Stimulated activated CD8-positive, alpha-beta memory T cell treated with anti-CD3 and anti-CD28 coated beads, Interleukin-12 subunit alpha, Interleukin-12 subunit beta, amount 100 ng/mL, for 24 hours (primary cell): ENCODE measurements around the gene STEAP4.

ENCODE experiments used
- DNase-seq: peaks from one replicate; pipeline ENCODE4 v3.0.0-alpha.2; 2020; ENCODE audit errors: extremely low read depth

Gene STEAP4

GRCh38 chr7:88306590-88307048 lies at the start of gene STEAP4:
TSS of gene STEAP4 (minus strand) at chr7:88306894. CDS start at chr7:88284269, 22,625 bp downstream.
- DNase-seq, result no peak

GRCh38 chr7:88355011-88355410 lies 48.3 kb upstream of the STEAP4 start:
- DNase-seq, result no peak

DNA sequence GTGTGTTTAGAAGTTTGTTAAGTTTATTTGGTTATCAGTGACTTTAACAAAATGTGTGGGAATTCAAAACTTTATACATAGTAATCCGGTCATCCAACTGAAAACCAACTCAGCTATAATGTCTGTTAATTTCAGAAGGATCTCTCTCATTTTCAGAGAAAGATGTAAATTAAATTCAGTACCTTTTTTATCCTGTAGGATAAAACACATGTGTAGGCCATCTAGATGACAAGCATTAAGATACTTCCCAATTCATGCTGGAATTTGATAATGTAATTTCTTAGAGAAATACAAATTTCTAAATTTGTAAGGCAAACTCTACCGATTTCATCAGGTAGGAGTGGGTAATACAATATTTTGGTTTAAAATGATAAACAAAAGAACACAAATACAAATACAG lies 43.4 kb upstream of the STEAP4 start:
- DNase-seq, result no peak

GRCh38 chr7:88347517-88347916 lies 40.8 kb upstream of the STEAP4 start:
- DNase-seq, result no peak

DNA sequence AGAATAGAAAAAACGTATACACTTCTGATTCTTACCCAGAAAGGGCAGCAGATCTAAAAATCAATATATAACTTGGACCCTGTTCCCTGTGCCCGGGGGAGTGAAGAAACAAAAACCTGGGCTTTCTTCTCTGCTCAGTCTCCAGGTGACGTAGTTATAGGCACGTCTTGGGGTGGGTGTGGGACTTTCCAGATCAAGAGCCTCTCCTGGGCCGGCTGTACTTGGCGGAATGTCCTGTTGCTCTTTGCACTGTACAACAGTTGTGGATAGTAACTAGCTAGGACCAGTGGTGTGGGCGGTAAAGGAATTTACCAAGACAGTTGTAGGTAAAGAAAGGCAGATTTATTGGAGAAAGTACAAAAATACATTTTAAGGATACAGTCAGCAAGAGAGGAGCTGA lies 40.4 kb upstream of the STEAP4 start:
- DNase-seq, result no peak

DNA sequence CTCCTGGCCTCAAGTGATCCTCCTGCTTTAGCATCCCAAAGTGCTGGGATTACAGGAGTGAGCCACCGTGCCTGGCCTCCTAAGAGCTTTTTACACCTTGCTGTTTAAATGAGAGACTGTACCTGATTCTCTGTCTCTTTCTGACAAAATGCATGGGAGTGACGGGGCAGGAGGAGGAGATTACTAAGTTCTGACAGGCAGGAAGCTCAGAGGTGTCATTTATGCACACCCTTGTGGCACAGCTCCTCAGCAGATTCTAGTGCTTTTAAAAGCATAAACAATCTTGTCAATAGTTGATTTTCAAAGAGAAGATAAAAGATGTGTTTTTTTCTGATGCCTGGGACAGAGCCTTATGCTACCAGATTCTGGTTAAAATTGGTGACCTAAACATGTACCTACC lies 39.7 kb upstream of the STEAP4 start:
- no peak for DNase-seq

DNA sequence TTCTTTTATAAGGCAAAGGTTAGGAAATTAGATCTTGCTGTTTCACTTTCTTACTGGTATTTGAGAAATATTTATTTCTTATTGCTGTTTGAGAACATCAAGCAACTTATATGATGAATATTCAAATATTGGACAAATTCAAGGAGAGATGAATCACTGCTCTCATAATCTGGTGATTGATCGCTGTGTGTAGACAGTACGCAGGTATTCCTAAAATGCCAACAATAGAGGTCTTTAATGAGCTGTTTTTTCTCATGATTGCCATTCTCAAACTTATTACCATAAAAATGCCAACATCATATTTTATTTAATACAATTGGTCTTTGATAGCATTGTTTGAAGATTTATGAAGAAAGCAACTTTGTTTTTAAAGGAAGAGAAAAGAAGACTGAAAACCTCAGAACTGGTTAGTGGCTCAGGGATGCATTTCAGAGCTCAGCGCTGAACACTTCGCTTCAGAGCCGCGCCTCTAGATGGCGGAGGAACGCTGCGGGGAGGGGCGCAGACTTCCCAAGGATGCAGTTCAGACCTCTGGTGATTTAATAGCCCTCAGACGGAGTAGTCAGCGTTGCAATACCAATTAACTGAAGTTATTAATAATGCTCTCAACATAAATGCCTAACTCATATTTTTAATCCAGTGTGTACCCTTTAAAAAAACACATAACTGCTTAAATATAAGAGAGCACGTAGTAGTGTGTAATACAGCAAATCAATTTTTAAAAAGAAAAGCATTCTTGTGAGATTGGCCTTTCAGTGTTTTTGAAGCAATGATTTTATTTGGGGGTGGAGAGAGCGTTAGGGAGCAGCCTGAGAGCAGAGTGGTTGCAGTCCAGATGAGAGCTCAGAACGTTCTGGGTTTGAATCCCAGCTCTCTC lies 38.5 kb upstream of the STEAP4 start:
- DNase-seq, result no peak

GRCh38 chr7:88344271-88344670 lies 37.6 kb upstream of the STEAP4 start:
- DNase-seq, result no peak

GRCh38 chr7:88339195-88339922 lies 32.7 kb upstream of the STEAP4 start:
- no peak for DNase-seq

DNA sequence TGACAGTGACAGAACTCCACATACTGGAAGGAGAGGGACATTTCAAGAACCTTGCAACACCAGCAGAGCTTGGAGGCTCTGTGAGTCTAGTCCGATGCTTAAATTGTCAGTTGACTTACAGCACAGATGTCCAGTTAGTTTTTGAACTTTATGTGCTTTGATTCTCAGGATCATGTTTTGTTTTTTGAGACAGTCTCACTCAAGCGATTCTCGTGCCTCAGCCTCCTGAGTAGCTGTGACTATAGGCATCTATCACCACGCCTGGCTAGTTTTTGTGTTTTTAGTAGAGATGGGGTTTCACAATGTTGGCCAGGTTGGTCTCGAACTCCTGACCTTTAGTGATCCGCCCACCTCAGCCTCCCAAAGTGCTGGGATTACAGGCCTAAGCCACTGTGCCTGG lies 31.8 kb upstream of the STEAP4 start:
- DNase-seq, result no peak

- no peak for DNase-seq
These were observed 30.9 kb upstream of the STEAP4 start for GRCh38 chr7:88337572-88337971.

DNA sequence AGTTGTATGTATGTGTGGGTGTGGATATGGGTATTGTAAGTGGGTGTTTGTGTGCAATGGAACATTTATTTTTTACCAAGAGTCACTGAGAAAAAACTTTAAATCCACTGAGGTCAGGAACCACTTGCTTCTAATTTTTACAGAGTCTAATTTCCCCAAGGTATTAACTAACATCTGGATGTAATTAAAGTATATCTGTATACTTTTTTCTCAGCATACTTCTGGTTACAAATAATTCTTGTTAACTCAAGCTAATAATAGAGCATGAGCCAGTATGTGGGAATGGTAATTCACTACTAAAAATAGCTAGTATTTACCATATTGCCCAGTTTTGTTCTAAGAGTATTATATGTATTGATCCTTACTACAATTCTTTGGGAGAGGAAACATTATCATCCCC lies 24.6 kb upstream of the STEAP4 start:
- no peak for DNase-seq

- no peak for DNase-seq
These were observed 23.1 kb upstream of the STEAP4 start for GRCh38 chr7:88329532-88330463.

GRCh38 chr7:88328787-88329186 lies 22.1 kb upstream of the STEAP4 start:
- no peak for DNase-seq

DNA sequence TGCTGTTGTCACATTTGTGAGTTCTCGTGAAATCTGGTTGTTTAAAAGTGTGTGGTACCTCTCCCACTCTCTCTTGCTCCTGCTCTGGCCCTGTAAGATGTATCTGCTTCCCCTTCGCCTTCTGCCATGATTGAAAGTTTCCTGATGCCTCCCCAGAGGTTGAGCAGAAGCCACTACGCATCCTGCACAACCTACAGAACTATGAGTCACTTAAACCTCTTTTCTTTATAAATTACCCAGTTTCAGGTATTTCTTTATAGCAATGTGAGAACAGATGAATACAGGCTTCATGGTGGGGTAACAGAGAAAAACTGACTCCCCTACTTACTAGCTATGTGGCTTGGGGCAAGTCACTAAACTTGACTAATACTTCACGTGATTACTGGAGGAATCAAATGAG lies 18.0 kb upstream of the STEAP4 start:
- DNase-seq, result no peak

DNA sequence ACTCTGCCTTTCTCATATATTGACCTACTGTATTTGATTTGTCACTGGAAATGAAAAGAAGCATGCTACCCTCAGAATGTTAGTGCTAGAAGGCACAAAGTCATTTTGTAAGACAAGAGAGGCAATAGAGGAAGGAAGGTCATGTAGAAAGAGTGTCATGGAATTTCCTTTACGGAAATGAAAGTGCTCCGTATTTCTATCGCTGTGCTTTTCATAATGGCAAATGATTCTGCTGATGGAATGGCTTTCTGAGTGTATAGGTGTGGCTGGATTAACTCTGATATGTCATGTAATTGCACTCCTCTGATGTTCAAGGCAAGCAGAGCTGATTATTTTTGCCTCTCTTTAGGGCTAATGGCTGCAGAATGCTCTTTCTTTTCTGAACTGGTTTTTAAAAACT lies 15.5 kb upstream of the STEAP4 start:
- no peak for DNase-seq

GRCh38 chr7:88321694-88322093 lies 15.0 kb upstream of the STEAP4 start:
- no peak for DNase-seq

DNA sequence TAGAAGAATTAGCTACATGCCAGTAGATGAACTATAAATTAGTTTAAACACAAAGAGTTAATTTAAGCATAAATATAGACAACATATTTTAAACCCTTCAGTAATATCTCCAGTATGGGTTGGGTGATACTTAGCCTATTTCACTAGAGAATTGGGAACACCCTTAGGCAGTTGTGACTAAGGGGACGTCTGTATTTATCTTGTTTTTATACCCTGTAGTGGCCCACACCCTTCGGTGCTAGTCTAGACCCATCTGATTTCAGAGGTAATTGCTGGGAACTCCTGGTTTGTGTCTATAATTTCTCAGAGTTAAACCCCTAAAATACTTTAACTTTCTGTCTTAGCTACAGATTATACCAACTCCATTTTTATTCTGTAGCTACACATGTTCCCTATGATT lies 11.5 kb upstream of the STEAP4 start:
- DNase-seq, result no peak

DNA sequence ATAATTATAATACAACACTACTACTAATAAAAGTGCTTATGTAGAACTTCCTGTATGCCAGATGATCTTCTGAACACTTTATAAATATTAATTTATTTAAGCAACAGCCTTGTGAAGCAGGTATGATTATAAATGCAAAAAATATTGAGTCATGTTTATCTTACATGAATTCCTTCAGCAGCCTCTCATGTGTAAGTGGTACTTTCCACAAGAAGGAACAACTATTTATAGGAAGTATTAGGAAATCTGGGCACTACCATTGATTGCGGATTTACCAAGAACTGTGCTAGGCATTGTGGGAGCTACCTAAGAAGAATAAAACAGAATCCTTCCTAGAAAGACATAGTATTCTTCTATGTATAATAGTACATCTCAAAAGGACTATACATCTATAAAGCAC lies 10.7 kb upstream of the STEAP4 start:
- no peak for DNase-seq

DNA sequence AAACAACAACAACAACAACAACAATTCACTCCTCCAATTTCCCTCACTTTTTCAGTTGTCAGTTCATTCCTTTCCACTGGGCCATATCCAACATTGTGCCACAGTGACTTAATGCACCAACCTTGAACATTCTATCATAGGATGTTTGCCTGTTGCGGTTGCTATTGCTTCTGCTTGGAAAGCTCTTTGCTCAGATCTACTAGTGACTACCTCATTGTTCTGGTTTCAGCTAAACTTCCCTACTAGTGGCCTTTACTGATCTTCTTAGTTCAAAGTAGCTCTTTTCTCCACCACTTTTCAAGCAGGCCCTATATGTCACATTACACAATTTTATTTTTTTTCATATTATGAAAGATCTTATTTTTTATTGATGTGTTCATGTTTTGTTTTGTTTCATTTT lies 9.8 kb upstream of the STEAP4 start:
- no peak for DNase-seq

- DNase-seq, result no peak
These were observed 8.8 kb upstream of the STEAP4 start for GRCh38 chr7:88315522-88315921.

- DNase-seq, result no peak
These were observed 7.4 kb upstream of the STEAP4 start for GRCh38 chr7:88314061-88314491.
